HG03175 (cell line): ENCODE measurements around the gene DYRK3.
"Not testable (repeated sequence)": the region's sequence is repeated elsewhere in the genome, so short reads cannot be mapped to it uniquely, and the experiment has no call there.

Experiments
- ATAC-seq: cut with Tn5 transposase; IDR thresholded peaks from one replicate; pipeline ENCODE4 v1.9.1; 2021; ENCODE audit warnings: mild to moderate bottlenecking, moderate library complexity; ENCODE audit not compliant: unreplicated experiment

DYRK3 gene

DNA sequence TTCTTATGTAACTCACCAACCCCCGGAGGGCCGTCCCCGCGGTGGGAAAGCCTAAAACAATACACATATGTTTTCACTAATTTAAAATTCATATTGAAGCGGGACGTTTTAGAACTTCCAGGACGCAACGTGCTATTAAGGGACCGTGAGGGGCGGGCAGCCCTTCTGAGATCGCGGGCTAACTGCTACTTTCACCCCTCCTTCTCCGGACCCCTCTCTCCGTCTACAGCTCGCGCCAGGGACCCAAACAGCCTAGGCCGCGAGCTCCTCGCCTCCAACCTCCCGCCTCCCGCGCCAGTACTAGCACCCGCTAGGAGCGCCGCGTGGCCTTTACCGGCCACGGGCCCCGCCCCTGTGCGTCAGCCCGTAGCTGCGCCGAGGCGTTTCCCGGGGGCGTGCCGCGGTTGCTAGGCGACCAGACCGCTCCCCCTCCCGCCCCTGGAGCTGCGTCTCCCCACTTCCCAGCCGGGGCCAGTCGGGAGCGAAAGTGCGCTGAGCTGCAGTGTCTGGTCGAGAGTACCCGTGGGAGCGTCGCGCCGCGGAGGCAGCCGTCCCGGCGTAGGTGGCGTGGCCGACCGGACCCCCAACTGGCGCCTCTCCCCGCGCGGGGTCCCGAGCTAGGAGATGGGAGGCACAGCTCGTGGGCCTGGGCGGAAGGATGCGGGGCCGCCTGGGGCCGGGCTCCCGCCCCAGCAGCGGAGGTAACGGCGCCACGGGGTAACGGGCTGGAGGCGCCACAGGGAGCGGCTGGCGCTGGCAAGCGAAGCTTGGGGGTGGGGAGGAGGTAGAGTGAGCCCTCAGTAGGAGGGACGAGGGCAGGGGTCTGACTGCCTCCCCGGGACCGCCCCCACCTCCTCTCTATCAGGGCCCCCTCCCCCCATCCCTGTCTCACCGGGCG, at the start of gene DYRK3:
Gene DYRK3, plus strand, starts transcription at position 457 of the 898 bp plus-strand sequence. Its CDS starts 168 bp downstream, at position 625.
- peak; percentile 94 for ATAC-seq

DNA sequence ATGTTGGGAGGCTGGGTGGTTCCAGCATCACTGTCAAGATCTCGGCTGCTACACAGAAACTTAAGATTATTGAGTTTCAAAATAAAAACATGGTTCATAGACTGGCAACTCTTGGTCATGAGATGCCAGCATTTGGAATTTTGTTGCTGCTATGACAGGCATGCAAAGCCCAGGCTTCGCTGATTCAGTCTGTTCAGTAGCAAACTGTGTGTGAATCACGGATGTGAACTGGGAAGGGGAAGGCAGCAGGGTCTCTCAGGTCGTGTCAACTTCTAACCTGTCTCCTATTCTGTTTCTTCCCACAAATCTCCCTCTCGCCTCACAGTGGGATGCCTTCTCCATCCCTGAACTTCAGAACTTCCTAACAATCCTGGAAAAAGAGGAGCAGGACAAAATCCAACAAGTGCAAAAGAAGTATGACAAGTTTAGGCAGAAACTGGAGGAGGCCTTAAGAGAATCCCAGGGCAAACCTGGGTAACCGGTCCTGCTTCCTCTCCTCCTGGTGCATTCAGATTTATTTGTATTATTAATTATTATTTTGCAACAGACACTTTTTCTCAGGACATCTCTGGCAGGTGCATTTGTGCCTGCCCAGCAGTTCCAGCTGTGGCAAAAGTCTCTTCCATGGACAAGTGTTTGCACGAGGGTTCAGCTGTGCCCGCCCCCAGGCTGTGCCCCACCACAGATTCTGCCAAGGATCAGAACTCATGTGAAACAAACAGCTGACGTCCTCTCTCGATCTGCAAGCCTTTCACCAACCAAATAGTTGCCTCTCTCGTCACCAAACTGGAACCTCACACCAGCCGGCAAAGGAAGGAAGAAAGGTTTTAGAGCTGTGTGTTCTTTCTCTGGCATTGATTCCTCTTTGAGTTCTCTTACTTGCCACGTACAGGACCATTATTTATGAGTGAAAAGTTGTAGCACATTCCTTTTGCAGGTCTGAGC, 48.6 kb upstream of the DYRK3 start:
- no peak for ATAC-seq

DNA sequence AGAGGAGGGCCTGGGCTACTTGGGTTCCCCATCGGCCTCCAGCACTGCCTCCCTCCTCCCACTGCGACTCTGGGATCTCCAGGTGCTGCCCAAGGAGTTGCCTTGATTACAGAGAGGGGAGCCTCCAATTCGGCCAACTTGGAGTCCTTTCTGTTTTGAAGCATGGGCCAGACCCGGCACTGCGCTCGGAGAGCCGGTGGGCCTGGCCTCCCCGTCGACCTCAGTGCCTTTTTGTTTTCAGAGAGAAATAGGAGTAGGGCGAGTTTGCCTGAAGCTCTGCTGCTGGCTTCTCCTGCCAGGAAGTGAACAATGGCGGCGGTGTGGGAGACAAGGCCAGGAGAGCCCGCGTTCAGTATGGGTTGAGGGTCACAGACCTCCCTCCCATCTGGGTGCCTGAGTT, 47.4 kb upstream of the DYRK3 start:
- ATAC-seq, result no peak

DNA sequence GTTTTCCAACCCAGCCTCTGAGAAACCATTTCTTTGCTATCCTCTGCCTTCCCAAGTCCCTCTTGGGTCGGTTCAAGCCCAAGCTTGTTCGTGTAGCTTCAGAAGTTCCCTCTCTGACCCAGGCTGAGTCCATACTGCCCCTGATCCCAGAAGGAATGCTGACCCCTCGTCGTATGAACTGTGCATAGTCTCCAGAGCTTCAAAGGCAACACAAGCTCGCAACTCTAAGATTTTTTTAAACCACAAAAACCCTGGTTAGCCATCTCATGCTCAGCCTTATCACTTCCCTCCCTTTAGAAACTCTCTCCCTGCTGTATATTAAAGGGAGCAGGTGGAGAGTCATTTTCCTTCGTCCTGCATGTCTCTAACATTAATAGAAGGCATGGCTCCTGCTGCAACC, 46.8 kb upstream of the DYRK3 start:
- ATAC-seq, result no peak

DNA sequence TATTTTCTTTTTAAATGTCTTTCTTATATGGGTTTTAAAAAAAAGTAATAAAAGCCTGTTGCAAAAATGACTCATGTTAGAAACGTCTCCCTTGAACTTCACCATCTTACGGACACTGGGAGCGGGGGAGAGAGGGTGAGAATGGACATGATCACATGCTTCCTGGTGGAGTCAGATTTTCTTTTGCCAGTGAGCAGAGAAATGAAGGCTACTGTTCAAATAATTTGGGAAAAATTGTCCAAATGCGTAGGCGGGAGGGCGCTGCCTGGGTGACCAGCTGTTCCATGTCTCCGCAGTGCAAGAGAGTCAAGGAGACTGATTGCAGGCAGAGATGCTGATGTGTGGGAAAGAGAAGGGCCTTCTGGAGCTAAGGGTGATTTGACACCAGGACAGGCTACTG, 46.1 kb upstream of the DYRK3 start:
- ATAC-seq, result no peak

DNA sequence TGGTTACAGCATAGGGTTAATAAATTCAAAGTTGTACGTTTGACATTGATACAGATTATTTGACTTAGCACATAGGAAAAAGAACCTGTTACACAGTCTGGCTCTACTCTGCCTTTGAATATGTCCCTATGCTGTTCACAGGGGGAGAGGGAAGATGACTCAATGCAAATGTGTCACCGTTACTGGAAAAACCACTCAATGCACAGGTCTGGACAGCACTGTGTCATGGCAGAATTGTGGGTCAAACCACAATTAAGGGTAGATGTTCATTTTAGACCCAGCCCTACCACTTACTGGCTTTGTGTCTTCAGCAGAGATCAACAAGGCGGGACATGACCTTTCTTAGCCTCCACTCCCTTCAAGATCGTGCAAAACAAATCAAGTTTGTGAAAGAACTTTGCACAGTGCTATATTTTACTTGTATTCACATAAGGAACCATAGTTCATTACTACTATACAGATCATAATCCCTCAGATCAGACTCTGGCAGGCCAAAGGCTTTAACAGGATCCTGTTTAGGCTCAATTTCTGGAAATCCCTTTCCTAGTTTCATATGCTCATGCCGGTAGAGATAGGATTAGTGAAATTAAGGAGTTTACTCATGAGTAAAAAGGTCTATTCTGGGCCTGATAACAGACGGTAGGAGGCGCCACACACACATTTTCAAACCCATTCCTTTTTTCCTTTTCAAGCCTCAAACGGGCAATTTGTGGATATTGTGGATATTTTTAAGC, 45.1 kb upstream of the DYRK3 start:
- ATAC-seq, result no peak

DNA sequence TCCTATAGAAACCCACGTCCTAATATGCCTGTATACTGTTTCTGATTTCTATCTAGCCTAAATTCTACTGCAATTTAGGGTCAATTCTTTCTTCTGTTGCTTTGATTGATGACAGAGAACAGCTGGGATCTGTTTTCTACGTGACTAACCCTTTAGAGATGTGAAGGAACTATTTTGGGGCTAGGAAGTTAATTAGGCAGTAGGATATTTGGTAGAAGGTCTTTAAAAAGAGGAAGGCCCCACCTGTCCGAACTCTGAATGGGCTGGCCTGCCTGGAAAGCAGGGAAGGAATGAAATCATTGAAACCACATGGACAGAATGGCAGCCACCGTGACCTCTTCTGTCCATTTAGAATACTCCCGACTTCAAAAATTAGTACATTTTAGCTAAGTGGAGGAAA, 44.1 kb upstream of the DYRK3 start:
- no peak for ATAC-seq

DNA sequence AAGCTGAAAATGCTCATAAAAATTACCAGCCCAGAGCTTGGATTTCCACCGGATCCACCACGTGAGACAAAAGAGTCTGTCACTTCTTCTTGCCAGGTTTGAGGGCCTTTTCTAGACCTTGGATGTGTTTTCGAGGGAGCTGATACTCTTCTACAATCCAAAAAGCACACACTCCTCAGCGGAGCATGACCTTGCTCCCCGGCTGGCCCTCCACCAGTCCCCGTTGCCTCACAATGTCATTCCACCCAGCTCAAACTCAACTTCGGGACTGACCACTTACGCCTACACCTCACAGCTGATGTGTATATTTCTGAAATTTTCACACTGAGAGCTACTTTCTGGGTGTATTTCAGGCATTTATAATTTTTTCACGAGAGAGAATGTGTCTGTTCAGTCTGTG, 43.6 kb upstream of the DYRK3 start:
- ATAC-seq, result no peak

DNA sequence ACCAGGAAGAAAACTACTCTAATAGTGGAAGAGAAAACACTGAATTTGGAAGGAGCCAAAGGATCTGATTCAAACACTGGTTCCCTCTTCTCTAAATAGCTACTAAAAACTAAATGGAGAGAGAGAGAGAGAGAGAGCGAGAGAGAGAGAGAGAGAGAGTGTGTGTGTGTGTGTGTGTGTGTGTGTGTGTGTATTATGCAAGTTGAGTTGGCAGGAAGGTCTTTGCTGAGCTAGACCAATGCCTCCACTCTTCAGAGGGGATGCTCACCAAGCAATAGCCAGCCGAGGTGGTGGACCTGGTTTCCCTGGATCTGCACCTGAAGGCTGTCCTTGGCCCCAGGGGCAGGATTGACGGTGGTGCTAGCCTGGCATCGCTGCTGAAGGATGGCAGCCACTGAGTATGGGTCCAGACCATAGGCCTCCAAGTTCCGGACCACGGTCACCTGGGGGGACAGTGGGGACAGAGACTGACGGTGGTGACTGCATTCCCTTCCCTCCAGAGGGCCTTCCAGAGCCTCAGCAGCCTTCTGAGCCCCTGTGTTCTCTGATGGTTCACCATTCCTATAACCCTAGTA, 41.9 kb upstream of the DYRK3 start:
- ATAC-seq, result no peak

DNA sequence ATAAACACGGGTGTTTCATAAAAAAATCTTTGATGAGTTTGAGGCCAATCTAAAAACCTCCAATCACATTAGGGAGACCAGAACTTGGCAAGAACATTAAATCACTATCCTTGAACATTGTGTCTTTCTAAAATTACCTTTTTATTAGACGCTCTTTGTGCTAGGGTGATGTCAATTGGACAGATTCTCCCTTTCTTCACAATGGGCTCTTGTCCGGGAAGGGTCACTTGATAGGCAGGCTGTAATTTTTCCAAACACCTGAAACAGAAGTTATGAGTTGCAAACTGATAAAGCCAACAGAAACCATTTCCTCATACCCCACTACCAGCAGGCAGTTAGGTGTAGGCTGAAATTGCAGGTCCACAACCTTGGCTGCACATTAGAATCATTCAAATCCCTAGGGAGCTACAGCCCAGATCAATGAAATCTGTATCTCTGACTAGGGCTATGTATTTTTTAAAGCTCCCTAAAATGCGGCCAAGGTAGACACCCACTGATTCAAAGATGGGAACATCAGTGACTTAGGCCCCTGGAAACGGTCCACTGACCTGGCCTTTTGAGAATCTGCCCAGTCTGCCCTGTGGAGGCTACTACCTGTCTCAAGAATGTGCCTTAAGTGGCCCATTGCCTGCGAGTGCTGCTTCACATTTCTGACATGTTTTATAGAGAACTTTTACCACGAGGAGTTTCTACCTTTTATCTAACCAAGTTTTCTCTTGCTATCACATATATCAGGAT, 39.6 kb upstream of the DYRK3 start:
- ATAC-seq, result no peak

DNA sequence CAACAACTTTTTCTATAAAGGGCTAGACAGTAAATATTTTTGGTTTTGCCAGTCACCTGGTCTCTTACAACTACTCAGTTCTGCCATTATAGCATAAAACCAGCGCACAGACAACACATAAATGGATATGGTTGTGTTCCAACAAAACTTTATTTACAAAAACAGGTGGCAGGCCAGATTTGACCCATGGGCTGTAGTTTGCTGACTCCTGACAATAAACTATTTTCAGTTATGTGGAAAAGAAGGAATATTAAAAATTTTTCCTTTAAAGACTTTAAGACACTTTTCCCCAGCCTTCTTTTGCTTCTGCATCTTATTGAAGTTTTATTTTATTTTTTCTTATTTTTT, 39.0 kb upstream of the DYRK3 start:
- ATAC-seq, result no peak

DNA sequence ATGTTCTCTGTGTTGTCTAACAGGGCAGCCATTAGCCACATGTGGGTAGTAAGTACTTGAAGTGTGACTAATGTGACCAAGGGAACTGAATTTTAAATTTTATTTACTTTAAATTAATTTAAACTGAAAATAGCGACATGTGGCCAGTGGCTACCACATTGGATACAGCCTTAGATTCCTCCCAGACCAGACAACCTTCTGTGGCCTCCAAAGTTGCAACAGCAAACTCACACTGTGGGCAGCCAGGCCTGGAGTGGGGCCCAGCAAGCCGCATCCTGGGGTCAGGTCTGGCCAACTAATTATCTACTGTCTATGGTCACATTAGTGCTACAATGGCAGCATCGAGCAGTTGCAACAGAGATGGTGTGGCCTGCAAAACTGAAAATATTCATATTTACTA, 34.8 kb upstream of the DYRK3 start:
- ATAC-seq, result no peak

DNA sequence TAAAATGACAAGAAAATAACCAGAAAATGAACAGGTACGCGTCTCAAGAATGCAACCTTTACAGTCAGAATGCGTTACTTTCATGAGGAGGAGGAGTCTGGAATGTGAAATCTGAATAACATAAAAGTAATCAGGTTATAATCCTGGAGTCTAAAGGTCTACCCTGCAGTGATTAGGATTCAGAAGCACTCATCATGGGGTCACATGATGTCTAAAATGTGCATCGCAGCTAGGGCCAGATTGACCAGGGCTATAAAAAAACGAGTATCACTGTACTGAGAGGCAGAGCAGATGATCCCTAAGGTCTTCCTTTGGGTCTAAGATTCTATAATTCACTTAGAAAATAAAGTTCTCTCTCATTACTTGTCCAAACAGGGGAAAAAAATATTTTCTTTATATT, 30.5 kb upstream of the DYRK3 start:
- no peak for ATAC-seq

DNA sequence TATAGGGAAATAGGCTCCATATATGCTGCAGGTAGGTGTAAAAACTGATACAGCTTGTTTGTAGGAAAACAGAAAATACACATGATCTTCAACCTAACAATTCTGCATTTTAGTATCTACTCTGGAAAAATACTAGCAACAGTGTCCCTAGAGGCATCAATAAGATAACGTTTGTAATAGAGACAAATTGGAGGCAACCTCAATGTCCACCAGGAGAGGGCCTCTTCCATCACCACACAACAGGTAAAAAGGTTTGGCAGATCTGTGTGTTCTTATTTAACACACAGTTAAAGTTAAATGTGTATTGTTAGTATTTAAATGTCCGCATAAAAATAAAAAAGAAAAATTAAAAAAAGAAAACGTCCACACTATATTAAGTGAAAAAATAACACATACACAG, 28.5 kb upstream of the DYRK3 start:
- peak; percentile 42 for ATAC-seq

DNA sequence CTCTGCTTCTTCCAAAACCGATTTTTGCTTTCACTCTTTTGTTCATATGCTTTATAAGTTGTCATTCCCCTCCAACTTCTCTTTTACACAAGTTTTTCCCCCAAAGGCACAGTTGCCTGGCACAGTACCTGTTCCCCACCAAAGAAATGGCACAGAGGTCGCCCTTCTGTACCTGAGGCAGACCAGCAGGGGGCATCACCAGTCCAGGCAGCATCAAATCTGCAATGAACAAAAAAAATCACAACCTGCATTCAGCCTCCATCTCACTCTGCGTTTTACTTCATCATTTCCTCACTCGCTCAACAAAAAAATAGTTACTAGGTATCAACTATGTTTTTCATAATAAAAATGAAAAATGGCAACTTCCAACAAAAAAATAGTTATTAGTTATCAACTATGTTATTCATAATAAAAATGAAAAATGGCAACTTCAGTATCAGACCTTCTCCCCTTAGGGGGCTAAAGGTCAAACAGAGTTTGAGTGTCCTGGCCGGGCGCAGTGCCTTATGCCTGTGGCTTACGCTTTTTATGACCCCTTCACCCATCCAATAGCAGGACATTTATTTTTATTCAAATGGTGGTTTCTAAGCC, 27.1 kb upstream of the DYRK3 start:
- no peak for ATAC-seq

DNA sequence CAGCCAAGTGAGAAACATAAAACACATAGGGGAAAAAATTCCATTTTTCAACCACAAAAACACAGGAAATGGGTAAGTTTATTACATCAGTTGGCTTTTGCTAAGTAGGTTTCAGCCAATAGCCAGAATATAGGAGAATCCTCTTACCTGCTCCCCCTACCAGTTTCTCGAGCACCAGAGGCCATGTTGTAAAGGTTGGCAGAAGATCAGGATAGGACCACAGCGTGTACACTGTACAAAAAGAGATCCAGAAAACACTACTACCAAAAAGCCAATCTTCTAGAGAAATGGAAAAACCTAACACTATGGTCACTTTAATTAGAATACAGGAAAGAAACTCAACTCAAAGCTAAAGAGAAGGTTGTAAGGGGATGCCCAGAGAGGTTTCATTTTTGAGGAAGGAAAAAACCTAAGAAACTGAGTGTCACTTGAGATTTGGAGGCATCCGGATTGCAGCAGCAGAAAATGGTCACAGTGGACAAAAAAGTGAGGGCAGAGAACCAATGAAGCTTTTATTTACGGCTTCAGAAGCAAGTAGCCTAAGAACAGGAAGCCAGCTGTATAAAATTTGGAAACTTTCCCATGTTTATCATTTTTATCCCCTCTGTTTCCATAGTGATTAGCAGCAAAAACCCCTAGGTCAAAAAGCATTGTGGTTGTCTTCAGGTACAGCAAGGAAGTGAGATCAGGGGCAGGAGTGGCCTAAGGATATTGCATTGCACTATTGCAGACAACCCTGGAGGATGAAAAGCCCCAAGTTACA, 25.9 kb upstream of the DYRK3 start:
- no peak for ATAC-seq

DNA sequence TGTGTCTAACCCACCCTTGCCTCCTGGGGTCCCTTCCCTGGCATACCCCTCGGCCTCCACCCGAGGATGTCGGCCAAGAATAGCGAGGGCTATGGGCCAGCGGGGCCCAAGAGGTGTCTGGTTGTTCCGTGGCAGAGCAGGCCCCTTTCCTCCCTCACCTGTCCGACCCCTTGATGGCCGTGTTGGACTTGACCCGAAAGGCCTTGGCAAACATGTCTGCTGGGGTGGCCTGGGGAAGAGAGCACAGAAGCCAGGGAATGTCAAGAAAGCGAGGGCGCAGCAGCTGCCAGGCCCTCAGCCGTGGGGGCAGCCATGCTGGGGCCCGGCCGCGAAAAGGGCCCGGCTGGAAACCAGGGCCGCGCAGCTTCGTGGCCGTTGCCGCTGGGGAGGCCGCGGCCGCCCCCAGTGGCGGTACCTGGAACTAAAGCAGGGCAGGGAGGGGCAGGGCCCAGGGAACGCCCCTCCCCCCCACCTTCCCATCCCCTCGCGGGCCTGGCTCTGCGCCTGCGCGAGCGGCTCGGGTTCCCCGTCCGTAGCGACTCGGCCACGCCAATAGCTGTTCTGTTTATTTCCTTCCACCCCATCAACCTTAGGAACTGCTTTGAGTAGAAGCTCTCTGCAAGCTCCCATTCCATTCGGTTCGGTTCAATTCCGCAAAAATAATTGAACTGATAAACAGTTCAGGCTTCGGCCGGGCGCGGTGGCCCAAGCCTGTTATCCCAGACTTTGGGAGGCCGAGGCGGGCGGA, 23.0 kb upstream of the DYRK3 start, which contains the start of gene EIF2D:
Gene EIF2D, minus strand, starts transcription at position 337 of the 748 bp plus-strand sequence. Its CDS starts 123 bp downstream, at position 214.
- ATAC-seq, result peak; percentile 91

DNA sequence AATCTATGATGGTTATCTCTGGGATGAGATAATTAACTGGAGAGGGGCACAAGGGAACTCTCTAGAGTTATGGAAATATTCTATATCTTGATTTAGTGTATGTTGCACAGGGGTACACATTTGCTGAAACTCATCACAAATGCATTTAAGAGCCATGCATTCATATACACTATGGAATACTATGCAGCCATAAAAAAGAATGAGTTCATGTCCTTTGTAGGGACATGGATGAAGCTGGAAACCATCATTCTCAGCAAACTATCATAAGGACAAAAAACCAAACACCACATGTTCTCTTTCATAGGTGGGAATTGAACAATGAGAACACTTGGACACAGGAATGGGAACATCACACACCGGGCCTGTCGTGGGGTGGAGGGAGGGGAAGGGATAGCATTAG, 8.9 kb upstream of the DYRK3 start:
- ATAC-seq, result not testable (repeated sequence)
